GM19099 (cell line): ENCODE measurements around the gene PJA1.

Experiments used
- POLR2A ChIP-seq: IDR thresholded peaks from 3 replicates; pipeline ENCODE4 v1.6.1; 2011; ENCODE audit warnings: low read depth; ENCODE audit not compliant: insufficient read length; ENCODE audit errors: extremely low read depth

The PJA1 gene

GRCh38 chrX:69165087-69165651, at the start of gene PJA1:
PJA1 (minus strand) TSS chrX:69165453; CDS start chrX:69163073, 2,380 bp downstream.
- peak; percentile 28 for TF ChIP-seq POLR2A

GRCh38 chrX:69214463-69214862, 49.2 kb upstream of the PJA1 start:
- TF ChIP-seq POLR2A, result no peak

- no peak for TF ChIP-seq POLR2A
Measured at GRCh38 chrX:69211701-69212100, 46.4 kb upstream of the PJA1 start.

GRCh38 chrX:69210581-69210980, 45.3 kb upstream of the PJA1 start:
- TF ChIP-seq POLR2A, result no peak

GRCh38 chrX:69207216-69207615, 42.0 kb upstream of the PJA1 start:
- TF ChIP-seq POLR2A, result no peak

GRCh38 chrX:69203638-69204037, 38.4 kb upstream of the PJA1 start:
- no peak for TF ChIP-seq POLR2A

- TF ChIP-seq POLR2A, result no peak
Measured at GRCh38 chrX:69197690-69198089, 32.4 kb upstream of the PJA1 start.

GRCh38 chrX:69196666-69197065, 31.4 kb upstream of the PJA1 start:
- no peak for TF ChIP-seq POLR2A

GRCh38 chrX:69195810-69196209, 30.6 kb upstream of the PJA1 start:
- TF ChIP-seq POLR2A, result no peak

- TF ChIP-seq POLR2A, result no peak
Measured at GRCh38 chrX:69195192-69195591, 29.9 kb upstream of the PJA1 start.

GRCh38 chrX:69192603-69193002, 27.4 kb upstream of the PJA1 start:
- TF ChIP-seq POLR2A, result no peak

- TF ChIP-seq POLR2A, result no peak
Measured at GRCh38 chrX:69189576-69190371, 24.5 kb upstream of the PJA1 start.

GRCh38 chrX:69186651-69187050, 21.4 kb upstream of the PJA1 start:
- no peak for TF ChIP-seq POLR2A

GRCh38 chrX:69185886-69186285, 20.6 kb upstream of the PJA1 start:
- TF ChIP-seq POLR2A, result no peak

GRCh38 chrX:69185141-69185540, 19.9 kb upstream of the PJA1 start:
- no peak for TF ChIP-seq POLR2A

- TF ChIP-seq POLR2A, result no peak
Measured at GRCh38 chrX:69182818-69183380, 17.6 kb upstream of the PJA1 start.
